Germinal center (tissue), 1 donor: ENCODE measurements around the gene GSX2.
"Not testable (repeated sequence)": the region's sequence is repeated elsewhere in the genome, so short reads cannot be mapped to it uniquely, and the experiment has no call there.

Source experiments
- DNase-seq: peaks from one replicate; pipeline ENCODE4 v3.0.0; 2012; ENCODE audit warnings: mixed read lengths, low spot score

The GSX2 gene

DNA sequence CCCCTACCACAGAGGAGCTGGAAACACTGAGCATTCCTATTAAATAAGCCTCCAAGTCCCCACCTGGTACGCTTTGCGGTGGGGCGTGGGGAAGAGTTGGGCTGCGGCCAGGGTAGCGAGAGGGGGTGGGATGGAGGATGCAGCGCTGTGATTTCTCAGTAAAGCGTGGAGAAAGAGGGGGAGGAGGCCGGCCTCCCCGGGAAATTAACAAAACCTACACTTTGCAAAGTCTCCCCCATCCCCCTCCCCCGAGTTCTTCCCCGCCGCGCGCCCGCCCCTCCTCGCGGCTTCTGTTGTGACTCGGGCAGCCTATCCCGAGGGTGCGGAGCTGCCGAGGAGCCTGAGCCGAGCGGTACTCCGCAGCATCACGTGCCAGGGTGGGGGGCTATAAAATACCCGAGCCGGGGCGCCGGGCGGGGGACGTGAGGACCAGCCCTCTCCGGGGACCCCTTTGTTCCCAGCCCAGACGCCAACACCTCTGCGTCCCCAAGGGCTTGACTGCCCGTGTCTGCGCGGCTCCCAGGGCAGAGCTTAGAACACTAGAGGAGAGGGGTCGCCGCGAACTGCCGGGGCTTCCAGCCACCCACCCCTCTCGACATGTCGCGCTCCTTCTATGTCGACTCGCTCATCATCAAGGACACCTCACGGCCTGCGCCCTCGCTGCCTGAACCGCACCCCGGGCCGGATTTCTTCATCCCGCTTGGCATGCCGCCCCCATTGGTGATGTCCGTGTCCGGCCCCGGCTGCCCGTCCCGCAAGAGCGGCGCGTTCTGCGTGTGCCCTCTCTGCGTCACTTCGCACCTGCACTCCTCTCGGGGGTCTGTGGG lies at the start of gene GSX2:
Gene GSX2 (plus strand): TSS at position 416 of the 827 bp plus-strand sequence. CDS start 182 bp downstream, at position 598.
- no peak for DNase-seq

- DNase-seq: no peak
Measured at GRCh38 chr4:54050214-54050904, 49.6 kb upstream of the GSX2 start.

DNA sequence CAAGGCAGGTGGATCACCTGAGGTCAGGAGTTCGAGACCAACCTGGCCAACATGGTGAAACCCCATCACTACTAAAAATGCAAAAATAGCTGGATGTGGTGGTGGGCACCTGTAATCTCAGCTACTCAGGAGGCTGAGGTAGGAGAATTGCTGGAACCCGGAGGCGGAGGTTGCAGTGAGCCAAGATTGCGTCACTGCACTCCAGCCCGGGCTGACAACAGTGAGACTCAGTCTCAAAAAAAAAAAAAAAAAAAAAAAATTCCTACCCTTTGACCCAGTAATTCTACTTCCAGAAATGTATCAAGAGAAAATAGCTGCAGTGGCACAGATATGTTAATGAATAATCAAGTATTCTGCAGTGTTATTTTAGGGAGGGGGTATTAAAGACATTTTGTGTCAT lies 46.6 kb upstream of the GSX2 start:
- not testable (repeated sequence) for DNase-seq

- DNase-seq: no peak
Measured at GRCh38 chr4:54054501-54054900, 45.5 kb upstream of the GSX2 start.

GRCh38 chr4:54055494-54055893 lies 44.5 kb upstream of the GSX2 start:
- no peak for DNase-seq

DNA sequence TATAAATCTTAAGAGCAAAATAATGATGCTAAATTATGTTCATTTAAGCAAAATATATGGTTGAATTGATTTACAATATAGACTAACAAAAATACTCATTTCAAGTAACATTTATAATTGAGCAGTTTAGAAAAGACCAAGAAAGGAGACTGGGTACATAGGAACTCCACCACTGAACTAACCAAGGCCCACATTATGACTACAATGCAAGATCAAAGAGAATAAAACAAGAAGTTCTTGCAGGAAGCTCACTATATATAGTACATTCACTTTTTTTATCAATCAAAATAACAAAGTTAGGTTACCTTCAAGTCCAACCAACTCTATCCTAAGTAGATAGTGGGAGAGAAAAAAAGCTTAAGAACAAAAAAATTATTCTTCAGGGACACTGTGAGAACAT lies 43.6 kb upstream of the GSX2 start:
- DNase-seq: no peak

- DNase-seq: no peak
Measured at GRCh38 chr4:54058171-54058570, 41.8 kb upstream of the GSX2 start.

GRCh38 chr4:54060116-54060515 lies 39.8 kb upstream of the GSX2 start:
- no peak for DNase-seq

DNA sequence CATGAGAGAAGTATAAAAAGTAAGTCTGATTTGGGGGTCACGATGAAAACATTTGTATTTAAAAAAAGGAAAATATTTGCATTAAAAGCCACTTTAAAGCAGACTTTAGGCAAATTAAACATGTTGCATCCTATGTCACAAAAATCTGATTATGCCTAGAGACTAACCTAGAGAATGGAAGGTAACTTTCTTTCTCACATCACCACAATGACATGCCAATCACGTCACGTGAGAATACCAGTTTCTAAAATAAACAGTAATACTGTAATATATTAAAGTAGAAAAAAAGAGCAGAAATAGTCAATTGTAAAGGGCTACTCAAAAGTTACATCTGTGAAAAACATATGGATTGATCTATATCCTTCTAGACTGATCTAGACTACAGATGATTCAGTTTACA lies 38.9 kb upstream of the GSX2 start:
- DNase-seq: no peak

- no peak for DNase-seq
Measured at GRCh38 chr4:54061873-54062272, 38.1 kb upstream of the GSX2 start.

GRCh38 chr4:54062392-54062791 lies 37.6 kb upstream of the GSX2 start:
- no peak for DNase-seq

GRCh38 chr4:54063229-54063628 lies 36.7 kb upstream of the GSX2 start:
- no peak for DNase-seq

GRCh38 chr4:54063737-54064316 lies 36.1 kb upstream of the GSX2 start:
- peak; percentile 60 for DNase-seq

DNA sequence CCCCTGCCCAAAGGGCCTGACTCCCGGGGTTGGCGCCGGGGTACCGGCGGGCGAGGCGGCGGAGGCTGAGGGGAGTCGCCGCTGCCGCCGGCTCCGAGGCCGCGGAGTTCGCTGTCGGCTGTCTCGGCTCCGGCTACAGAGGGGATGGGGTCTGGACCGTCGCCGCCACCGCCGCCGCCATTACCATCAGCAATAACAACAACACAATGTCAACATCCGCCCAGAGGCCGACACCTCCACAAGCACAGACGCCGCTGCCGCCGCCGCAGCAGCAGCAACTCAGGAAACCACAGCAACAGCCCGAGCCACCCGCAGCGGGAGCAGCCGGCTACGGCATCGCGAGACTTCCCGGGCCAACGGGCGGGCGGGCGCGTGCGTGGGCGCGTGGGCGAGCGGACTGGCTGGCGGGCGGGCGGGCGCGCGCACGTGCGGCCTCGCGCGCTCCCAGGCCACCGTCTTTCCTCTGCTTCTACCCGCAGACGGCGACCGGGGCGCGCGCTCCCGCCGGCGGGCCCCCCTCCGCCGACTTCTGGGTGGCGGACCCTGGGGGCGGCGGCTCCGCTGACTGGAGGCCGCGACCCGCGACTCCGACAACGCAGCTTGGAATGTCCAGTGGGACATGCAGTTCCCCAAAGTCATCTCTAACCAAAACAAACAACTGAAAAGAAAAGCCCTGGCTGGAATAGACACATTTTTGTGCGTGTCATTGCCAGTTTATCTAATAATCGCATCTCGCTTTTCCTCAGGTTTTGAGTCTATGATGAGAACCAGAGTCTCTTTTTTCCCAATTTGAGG lies 35.4 kb upstream of the GSX2 start, which contains the start of gene CHIC2:
Gene CHIC2 (minus strand): TSS at position 289 of the 795 bp plus-strand sequence. CDS start 305 bp downstream, outside the sequence.
- DNase-seq: peak; percentile 93

DNA sequence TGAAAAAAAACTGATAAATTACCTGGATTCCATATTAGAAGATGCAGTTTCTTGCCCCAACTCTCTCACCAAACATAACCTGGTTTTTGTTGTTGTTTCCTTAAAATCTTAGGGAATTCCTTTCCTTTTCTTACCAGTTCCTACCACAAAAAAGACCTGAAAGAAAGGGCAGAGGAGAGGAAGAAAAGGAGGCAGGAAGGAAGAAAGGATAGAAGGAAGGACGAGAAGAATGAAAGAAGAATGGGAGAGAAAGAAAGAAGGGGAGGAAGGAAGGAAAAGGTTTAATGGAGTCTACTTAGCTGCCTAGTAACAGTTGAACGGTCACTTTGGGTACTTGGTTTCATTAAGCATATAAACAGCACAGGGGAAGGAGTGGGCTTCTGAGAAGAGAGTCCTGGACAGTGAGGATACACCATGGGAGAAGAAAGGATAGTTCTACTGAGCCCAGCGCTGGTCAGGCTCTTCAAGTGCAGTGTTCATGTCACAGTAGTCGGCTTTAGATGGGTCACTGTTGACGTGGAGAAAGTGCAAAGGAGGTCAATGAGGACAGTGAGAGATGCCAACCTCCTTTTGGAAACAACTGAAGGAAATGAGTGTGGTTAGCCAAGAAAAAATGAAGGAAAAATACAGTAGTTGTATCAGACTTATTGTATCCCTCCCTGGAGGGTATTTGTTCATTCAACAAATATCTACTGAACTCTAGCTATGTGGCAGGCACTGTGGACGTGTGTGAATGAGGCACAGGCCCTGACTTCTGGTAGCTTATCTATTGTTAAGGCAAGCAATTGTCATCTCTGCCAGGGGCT lies 34.5 kb upstream of the GSX2 start:
- DNase-seq: no peak

DNA sequence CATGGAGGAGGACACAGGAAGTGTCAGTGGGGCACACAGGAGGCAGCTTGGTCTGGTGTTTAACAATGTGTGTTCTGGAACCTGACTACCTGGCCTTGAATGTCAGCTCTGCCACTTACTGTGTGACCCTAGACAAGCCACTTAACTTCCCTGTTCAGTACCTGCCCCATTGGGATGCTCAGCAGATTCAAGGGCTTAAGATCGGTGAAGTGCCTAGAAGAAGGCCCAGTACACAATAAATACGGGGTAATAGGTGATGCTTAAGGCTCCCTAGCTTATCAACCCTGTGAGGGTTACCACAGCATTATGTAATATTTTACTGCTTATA lies 33.9 kb upstream of the GSX2 start:
- no peak for DNase-seq

DNA sequence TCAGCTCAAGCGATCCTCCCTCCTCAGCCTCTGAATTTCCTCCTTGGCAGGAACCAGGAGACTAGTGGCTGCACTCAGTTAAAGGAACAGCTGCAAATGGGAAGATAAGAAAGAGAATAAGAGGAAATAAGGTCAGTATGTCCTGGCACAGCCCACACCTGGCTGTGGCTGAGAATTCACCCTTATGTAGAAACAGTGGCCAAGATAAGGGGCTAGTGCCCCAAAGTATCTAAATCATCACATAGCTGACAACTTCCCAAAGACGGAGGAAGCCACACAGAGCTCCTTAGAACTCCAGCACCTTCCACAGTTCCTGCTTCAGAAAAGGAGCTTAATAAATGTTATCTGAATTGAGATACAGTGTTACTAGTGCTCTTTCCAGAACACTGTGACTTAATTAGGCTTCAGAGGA lies 33.2 kb upstream of the GSX2 start:
- no peak for DNase-seq

DNA sequence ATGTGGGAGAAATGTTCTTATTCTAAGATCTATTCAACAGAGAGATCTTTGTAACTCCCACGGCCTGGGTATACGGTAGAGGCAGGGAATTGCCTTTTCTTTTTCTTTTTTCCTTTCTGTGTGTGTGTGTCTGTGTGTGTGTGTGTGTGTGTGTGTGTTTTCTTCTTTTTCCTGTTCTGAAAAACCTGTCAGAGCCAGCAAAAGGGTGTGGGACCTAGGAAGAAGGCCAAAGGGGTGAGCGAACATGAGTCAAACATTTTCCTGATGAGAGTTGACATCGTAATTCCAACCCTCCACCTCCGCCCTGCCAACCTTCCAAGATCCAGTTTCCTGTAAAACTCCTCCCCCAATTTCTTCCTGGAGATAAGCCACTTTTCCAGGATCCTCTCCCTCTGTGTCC lies 32.8 kb upstream of the GSX2 start:
- DNase-seq: no peak

GRCh38 chr4:54073271-54073880 lies 26.6 kb upstream of the GSX2 start:
- DNase-seq: no peak

DNA sequence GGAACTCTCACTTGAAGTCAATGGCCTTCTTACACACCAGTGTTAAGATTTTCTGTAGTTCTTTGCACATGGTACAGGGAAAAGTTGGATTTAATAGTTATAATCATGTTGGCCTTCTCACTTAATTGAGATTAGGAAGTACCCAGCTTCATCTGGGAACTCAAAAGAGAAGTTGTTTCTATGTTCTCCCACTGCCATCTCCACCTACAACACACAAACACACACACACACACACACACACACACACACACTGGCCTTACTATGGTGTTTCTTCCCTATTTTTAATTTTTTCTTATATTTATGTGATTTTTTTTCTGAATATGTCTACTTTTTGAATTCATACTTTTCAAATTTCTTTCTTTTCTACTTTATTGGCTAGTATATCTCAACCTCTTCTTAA lies 25.6 kb upstream of the GSX2 start:
- DNase-seq: no peak

- DNase-seq: no peak
Measured at GRCh38 chr4:54076673-54077072, 23.3 kb upstream of the GSX2 start.
